ENCODE measurements around the gene ERCC6L.
"Not testable (repeated sequence)": the region's sequence is repeated elsewhere in the genome, so short reads cannot be mapped to it uniquely, and the experiment has no call there.

Gene ERCC6L

DNA sequence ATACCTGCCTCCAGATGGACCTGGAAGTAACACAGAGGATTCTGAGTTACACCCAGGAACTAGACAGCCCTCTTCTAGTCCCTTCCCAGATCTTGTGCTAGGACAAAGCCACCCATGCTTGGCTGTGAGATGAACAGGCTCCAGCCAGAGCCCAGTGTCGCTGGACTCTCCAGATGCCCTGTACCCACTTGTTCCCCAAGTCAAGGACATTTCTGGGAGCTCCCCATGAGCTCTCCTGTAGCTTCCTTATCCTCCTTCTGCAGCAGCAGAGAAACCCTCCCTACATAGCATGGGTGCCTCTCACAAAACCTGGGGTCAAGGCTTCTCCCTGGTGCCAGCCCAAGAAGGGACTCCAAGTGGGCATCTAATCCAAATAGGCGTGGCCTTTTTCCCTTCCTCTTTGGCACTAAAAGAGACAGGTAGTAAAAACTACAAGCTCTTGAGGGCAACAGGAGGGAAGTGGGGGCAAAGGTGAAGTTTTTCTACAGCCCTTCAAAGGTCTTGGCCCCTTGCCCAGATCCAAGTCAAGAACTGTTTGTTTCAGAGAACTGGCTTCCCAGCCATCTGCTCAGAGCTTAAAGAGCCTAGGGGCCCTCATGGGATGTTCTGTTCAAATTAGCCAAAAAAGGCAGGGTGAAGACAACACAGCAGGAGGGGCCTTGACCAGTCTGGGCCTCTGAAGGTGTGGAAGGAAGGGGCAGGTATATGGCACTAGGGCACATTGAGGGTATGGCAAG lies 8.5 kb upstream of the ERCC6L start:
- DNase-seq = no peak

- peak; percentile 18 to 58 for DNase-seq
Measured at GRCh38 chrX:72245461-72246089, 6.7 kb upstream of the ERCC6L start.

GRCh38 chrX:72243472-72243871 lies 4.6 kb upstream of the ERCC6L start:
- no peak for DNase-seq

DNA sequence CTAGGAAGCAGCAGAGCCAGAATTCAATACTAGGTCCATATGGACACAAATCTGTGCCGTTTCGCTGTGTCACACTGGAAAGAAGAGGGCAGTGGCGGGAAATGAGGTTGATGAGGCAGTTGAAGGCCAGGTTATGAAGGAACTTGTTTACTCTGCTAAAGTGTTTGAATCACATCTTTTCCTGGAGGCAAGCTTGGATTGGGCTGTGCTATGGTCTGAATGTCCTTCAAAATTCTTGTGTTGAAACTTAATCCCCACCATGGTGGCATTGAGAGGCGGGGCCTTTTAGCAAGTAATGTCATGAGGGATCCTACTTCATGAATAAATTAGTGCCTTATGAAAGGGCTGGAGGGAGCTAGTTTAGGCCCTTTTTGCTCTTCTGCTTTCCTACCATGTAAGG lies 2.1 kb upstream of the ERCC6L start:
- no peak for DNase-seq

GRCh38 chrX:72238183-72238582 lies 644 bp downstream of the ERCC6L start:
- no peak for DNase-seq

- DNase-seq = no peak
Measured at GRCh38 chrX:72236841-72237240, 2.0 kb downstream of the ERCC6L start.

GRCh38 chrX:72230290-72230689 lies 8.5 kb downstream of the ERCC6L start:
- DNase-seq = no peak

GRCh38 chrX:72220375-72220774 lies 18.5 kb downstream of the ERCC6L start:
- DNase-seq = not testable (repeated sequence)

- DNase-seq = no peak
Measured at GRCh38 chrX:72216973-72217372, 21.9 kb downstream of the ERCC6L start.

GRCh38 chrX:72208126-72208800 lies 30.6 kb downstream of the ERCC6L start:
- no peak for DNase-seq

DNA sequence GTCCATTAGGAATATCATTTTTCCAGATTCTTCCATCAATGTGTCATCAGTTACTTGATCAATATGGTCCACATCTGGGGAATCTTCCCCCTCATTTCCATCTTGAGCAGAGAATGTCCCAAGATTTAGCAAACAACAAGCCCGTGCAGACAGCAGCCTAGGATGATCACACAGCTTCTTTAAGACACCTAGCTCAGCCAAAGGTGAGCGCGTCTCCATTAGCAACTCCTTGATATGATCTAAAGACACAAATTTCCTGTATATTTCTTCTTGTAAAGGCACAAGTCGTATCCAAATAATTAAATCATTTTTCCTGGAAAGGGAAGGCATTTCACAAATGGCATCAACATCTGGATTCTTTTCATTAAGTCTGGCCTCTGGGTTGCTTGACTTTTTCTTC lies 31.5 kb downstream of the ERCC6L start:
- no peak for DNase-seq

DNA sequence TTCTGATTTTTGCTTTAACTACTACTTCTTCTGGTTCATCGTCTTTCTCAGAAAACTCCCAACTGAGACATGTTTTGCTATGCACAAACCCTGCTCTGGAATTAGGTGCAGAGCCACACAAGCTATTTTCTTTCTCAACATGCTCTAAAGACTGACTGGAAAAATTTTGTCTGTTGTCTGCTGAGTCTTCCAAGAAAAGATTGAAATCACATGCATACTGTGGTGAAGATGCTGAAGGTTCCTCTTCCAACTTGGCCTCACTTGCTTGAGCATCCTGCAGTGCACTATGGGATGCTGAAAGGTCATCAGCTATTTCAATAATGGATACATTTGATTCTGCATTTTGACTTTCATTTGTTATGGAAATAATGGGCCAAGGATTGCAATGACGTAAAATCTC lies 33.1 kb downstream of the ERCC6L start:
- DNase-seq = no peak

GRCh38 chrX:72203421-72203820 lies 35.4 kb downstream of the ERCC6L start:
- DNase-seq = no peak

GRCh38 chrX:72202792-72203401 lies 35.9 kb downstream of the ERCC6L start:
- DNase-seq = no peak

- no peak for DNase-seq
Measured at GRCh38 chrX:72201836-72202536, 36.8 kb downstream of the ERCC6L start.

- no peak for DNase-seq
Measured at GRCh38 chrX:72182924-72183323, 55.9 kb downstream of the ERCC6L start.

DNA sequence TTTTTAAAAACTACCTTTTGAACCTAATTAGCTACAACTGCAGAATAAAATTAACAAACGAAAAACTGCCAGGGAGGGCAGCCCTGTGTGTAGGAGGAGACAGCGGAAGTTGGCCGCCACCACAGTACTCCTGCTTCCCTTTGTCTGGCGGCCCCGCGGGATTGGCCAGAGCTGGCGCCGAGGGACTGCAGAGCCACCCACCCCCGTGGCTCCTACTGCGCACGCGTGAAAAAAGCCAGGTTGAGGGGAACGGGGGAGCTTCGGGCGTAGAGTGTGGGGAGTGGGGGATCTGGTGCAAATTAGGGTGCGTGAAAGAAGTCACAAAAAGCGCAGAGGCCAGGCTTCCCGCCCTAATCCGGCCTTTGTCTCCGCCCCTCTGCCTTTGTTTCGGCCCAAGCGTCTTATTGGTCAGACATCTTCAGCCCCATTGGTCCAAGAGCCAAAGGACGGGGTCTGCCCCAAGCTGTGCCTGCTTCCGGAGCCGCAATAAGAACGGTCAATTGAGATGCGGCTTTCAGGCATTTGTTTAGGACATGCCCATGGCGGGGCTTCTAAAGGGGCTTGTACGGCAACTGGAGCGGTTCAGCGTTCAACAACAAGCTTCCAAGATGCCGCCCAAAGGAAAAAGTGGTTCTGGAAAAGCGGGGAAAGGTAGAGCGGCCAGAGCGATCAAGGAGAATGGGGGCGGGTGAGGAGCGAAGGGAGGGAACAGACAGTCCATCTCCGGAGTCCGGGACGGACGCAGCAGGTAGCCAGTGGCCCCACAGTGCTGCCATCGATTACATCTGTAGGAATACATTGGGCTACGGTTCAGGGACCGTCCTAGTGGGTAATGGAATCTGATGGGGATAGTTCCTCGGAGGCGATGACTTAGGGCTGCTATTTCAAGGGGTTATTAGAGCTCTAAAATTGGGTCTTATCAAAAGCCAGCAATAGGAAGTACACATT lies 57.4 kb downstream of the ERCC6L start, which contains the start of gene PIN4:
Gene PIN4 (plus strand): TSS at position 580 of the 948 bp plus-strand sequence. CDS start 29 bp downstream, at position 609.
- DNase-seq = peak; percentile 78 to 79

- no peak for DNase-seq
Measured at GRCh38 chrX:72180539-72180938, 58.3 kb downstream of the ERCC6L start.

DNA sequence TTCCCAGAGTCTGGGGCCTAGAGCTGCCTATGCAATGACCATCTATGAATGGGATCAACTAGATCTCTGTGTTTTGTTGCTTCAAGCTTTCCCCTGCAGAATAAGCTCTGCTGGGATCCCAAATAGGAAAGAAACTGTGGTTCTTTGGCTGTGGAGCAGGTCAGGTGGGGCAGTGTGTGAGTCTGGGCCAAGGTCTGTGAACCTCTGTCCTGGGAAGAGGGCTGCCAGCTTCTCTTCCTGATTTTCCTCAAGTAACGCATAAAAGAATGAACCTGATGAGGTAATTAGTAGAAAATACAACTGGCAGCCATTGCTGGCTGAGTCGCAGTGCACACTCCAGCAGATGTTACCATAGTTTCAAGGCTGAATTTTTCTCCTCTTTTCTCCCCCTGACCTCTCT lies 61.8 kb downstream of the ERCC6L start:
- no peak for DNase-seq

GRCh38 chrX:72176289-72176688 lies 62.5 kb downstream of the ERCC6L start:
- not testable (repeated sequence) for DNase-seq

- peak; percentile 29 to 34 for DNase-seq
Measured at GRCh38 chrX:72169008-72169728, 69.7 kb downstream of the ERCC6L start.

Data from activated CD4-positive, alpha-beta T cell treated with anti-CD3 and anti-CD28 coated beads for 4 hours (primary cell).